Left lobe of liver (tissue), 2 donors: Measurements from ENCODE around the gene SLC25A52. TPM values are rescaled to one million over a fixed set of nuclear protein-coding genes. Genes with fewer than 3 reads are reported as not detected.
"Not testable (repeated sequence)": the region's sequence is repeated elsewhere in the genome, so short reads cannot be mapped to it uniquely, and the experiment has no call there.

ENCODE experiments used
- ATAC-seq: fragments of 200-7000 bp; cut with Tn5 transposase; one replicate; pipeline ENCODE4 v1.9.1; 2020; ENCODE audit warnings: mild to moderate bottlenecking, moderate library complexity
- DNase-seq: peaks from one replicate; pipeline ENCODE4 v3.0.0-alpha.2; 2020; ENCODE audit warnings: low spot score
- total RNA-seq: library from RNA; stranded (reverse); gene quantifications from one replicate; pipeline ENCODE4 v1.2.1, GENCODE V29; 2021
- donor health status: DM: no; HTN: no; CAD: no; lungs with moderate emphysema.
- donor health status: DM: no; HTN: yes; CAD: no.

SLC25A52 gene
- total RNA-seq, result not detected

GRCh38 chr18:31760695-31761094 is at the start of gene SLC25A52:
Gene SLC25A52, minus strand, starts transcription at chr18:31760880. Its CDS starts 219 bp downstream, at chr18:31760661.
- no peak for DNase-seq

GRCh38 chr18:31809049-31809448 is 48.4 kb upstream of the SLC25A52 start:
- not testable (repeated sequence) for DNase-seq, ATAC-seq

More at GRCh38 chr18:31760695-31761094, at the start of gene SLC25A52:
- no peak for ATAC-seq

GRCh38 chr18:31801078-31801477 is 40.4 kb upstream of the SLC25A52 start:
- peak; percentile 93 for ATAC-seq

GRCh38 chr18:31799257-31799656 is 38.6 kb upstream of the SLC25A52 start:
- not testable (repeated sequence) for DNase-seq, ATAC-seq

More at GRCh38 chr18:31801078-31801477, 40.4 kb upstream of the SLC25A52 start:
- DNase-seq, result no peak

GRCh38 chr18:31798399-31798798 is 37.7 kb upstream of the SLC25A52 start:
- no peak for DNase-seq
- peak; percentile 73 for ATAC-seq

GRCh38 chr18:31795747-31796146 is 35.1 kb upstream of the SLC25A52 start:
- ATAC-seq (no peak), DNase-seq (no peak)

- DNase-seq, result no peak
Observed at GRCh38 chr18:31793531-31793930, 32.9 kb upstream of the SLC25A52 start.

GRCh38 chr18:31792580-31792911 is 31.9 kb upstream of the SLC25A52 start:
- no peak for DNase-seq
- ATAC-seq, result peak; percentile 91

More at GRCh38 chr18:31793531-31793930, 32.9 kb upstream of the SLC25A52 start:
- no peak for ATAC-seq

- DNase-seq, result no peak
Observed at GRCh38 chr18:31791817-31792579, 31.3 kb upstream of the SLC25A52 start.

GRCh38 chr18:31789409-31789808 is 28.7 kb upstream of the SLC25A52 start:
- DNase-seq (no peak), ATAC-seq (no peak)

More at GRCh38 chr18:31791817-31792579, 31.3 kb upstream of the SLC25A52 start:
- ATAC-seq, result no peak

- DNase-seq, result no peak
- no peak for ATAC-seq
Observed at GRCh38 chr18:31783059-31783458, 22.4 kb upstream of the SLC25A52 start.

- ATAC-seq, result no peak
- no peak for DNase-seq
Observed at GRCh38 chr18:31778391-31778950, 17.8 kb upstream of the SLC25A52 start.

- ATAC-seq (no peak), DNase-seq (no peak)
Observed at GRCh38 chr18:31776093-31776492, 15.4 kb upstream of the SLC25A52 start.

GRCh38 chr18:31774962-31775361 is 14.3 kb upstream of the SLC25A52 start:
- ATAC-seq (no peak), DNase-seq (no peak)

GRCh38 chr18:31774477-31774785 is 13.8 kb upstream of the SLC25A52 start:
- no peak for ATAC-seq

GRCh38 chr18:31773774-31774476 is 13.2 kb upstream of the SLC25A52 start:
- peak; percentile 48 for DNase-seq
- ATAC-seq, result peak; percentile 96

More at GRCh38 chr18:31774477-31774785, 13.8 kb upstream of the SLC25A52 start:
- no peak for DNase-seq

- no peak for DNase-seq
- ATAC-seq, result no peak
Observed at GRCh38 chr18:31772699-31773098, 12.0 kb upstream of the SLC25A52 start.

GRCh38 chr18:31750273-31750672 is 10.4 kb downstream of the SLC25A52 start:
- ATAC-seq, result no peak
- no peak for DNase-seq

GRCh38 chr18:31746396-31746795 is 14.3 kb downstream of the SLC25A52 start:
- ATAC-seq (no peak), DNase-seq (no peak)

- DNase-seq (no peak), ATAC-seq (no peak)
Observed at GRCh38 chr18:31744321-31745067, 16.2 kb downstream of the SLC25A52 start.

GRCh38 chr18:31743600-31743999 is 17.1 kb downstream of the SLC25A52 start:
- peak; percentile 30 for ATAC-seq
- DNase-seq, result not testable (repeated sequence)
